ENCODE measurements around the gene TMEM238.
A peak's percentile ranks its signal among the peaks of the same experiment; 100 is the strongest.
"Not testable (repeated sequence)": the region's sequence is repeated elsewhere in the genome, so short reads cannot be mapped to it uniquely, and the experiment has no call there.

TMEM238 gene, protein sequence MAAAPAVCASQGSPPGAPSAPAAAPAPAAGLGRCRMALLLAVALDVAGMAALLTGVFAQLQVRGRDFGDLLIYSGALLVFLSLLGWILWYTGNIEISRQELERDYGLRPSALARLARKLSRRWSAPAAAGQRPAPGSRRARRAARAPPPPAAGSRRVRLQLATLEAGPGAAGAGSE

GRCh38 chr19:55384131-55384919, at the start of gene TMEM238:
Gene TMEM238 (minus strand): TSS chr19:55384292. CDS start chr19:55384259, 33 bp downstream.
- peak; percentile 29 for DNase-seq (ENCODE audit: low spot score)

- DNase-seq (ENCODE audit: low spot score): no peak
These were observed 49.2 kb upstream of the TMEM238 start for GRCh38 chr19:55433292-55433691.

GRCh38 chr19:55432241-55432959, 48.3 kb upstream of the TMEM238 start:
- no peak for DNase-seq (ENCODE audit: low spot score)

DNA sequence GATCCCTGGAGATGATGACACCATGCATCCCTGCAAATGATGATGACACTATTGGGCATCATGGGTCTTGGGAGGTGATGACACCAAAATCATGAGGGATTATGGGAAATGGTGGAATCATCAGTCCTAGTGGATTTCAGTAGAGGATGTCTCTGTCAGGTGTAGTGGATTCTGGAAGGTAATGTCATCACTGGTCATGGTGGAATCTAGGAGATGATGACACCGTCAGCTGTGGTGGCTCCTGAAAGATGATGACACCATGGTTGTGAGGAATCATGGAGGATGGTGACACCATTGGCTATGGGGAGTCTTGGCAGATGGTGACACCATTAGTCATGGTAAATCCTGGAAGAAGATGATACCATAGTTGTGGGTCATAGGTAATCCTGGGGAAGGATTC, 47.1 kb upstream of the TMEM238 start:
- DNase-seq (ENCODE audit: low spot score): no peak

DNA sequence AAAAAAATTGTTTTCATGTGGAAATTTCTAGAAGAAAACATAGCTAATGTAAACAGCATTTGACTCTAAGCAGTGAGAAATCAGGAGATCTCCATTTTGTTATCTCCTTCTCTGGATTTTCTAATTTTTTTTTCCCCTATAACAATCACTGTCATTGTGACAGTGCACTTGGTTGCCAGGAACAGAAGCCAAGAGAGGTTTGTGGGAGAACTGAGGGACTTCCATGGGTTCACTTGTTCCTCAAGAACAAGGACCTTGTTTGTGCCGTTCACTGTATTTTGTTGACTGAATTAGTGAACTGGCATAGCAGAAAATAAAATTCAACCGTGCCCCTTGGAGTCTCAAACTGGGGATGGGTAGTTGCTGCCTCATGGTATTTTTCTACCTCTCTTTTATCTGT, 42.0 kb upstream of the TMEM238 start:
- DNase-seq (ENCODE audit: low spot score): peak; percentile 96

DNA sequence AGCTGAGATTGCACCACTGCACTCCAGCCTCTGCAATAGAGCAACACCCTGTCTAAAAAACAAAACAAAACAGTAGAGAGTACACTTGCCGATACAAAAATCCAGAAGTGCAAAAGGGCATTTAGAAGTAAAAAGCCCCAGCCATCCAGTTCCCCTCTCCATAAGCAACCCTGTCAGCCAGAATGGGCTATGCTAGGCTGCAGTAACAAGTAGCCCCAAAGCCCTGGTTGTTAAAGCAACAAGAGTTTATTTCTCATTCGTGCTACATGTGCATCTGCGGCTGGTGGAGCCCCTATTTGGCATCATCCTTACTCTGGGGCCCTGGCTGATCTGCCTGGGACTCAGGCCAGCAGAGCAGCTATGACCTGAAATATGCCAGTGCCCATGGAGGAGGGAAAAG, 40.4 kb upstream of the TMEM238 start:
- DNase-seq (ENCODE audit: low spot score): no peak

DNA sequence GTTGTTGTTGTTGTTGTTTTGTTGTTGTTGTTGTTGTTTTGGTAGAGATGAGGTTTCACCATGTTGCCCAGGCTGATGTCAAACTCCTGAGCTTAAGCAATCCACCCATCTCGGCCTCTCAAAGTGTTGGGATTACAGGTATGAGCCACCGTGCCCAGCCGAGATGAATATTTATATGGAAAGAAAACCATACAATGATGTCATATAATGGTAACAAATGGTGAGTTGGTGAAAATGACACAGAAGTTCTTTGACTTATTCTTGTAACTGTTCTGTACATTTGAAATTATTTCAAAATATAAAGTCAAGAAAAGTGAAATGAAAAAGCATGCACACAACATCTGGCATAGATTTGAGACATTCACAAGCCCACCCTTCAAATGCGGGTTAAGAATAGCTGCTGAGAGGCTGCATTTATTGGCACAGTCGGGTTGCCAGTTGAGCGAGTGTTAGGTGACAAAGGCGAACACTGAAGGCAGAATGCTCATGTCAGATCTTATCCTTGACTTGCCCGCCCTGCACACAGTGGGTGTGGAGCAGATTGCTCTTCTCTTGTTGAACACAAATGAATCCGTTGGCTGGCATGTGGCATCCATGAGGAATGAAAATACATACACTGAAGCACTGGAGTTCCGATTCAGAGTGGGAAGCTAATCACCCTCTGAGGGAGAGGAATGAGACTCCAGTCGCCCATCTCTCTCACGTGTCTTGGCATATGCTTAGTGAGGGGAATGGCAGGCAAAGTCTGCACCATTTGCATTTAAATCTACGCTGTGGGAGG, 39.3 kb upstream of the TMEM238 start:
- no peak for DNase-seq (ENCODE audit: low spot score)

DNA sequence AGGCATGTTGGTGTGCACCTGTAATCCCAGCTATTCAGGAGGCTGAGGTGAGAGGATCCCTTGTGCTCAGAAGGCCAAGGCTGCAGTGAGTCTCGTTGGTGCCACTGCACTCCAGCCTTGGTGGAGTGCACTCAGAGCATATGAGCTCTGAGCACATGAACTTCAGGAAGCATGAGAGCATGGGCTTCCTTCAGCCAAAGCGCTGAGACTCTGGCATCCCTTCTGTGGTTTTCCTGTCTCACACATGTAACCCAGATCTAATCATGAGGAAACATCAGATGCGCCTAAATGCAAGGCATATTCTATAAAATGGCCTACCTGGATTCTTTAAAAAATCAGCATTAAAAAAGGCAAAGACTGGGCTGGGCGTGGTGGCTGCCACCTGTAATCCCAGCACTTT, 37.2 kb upstream of the TMEM238 start:
- DNase-seq (ENCODE audit: low spot score): not testable (repeated sequence)

DNA sequence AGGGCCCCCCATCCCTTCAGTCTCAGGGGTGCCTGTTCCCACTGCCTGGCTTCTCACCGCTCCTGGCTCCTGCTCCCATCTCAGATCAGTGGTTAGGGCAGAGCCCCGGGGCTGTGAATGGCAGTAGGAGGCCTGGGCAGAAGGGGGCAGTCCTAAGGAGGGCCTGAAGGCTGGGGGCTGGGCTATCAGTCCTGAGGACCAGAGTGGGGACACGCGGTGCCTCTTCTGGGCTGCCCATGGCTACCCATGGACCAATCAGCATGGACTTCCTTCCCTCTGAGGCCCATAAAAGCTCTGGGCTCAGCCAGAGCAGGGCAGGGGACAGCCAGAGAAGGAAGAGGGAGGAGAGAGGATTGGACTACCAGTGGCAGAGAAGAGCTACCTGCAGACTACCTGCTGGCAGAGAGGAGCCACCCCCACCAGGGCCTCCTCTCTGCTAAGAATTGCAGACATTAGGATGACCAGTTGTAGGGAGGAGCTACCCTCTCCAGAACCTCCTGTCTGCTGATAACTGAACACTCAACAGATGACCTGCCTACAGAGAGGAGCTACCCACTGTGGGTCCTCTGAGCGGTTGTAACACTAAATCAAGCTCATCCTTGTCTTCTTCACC, 35.6 kb upstream of the TMEM238 start:
- no peak for DNase-seq (ENCODE audit: low spot score)

- no peak for DNase-seq (ENCODE audit: low spot score)
These were observed 35.0 kb upstream of the TMEM238 start for GRCh38 chr19:55419103-55419502.

DNA sequence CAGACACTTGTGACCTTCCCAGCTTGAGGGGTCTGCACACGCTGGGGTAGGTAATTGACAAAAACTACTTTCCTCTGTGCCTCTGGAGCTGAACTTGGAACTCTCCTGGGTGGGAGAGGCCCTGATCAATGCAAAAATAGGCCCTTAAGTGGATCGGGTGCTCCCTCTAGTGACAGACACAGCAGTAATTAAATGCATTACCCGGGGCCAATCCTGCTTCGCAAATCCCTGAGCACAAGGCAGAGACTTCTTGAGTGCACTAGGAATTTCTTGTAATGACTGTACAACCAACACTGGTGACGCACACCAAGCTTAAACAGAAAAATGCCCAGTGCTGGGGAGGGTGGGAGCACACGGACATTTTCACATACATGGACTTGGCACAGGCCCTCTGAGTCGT, 34.1 kb upstream of the TMEM238 start:
- peak; percentile 85 for DNase-seq (ENCODE audit: low spot score)

DNA sequence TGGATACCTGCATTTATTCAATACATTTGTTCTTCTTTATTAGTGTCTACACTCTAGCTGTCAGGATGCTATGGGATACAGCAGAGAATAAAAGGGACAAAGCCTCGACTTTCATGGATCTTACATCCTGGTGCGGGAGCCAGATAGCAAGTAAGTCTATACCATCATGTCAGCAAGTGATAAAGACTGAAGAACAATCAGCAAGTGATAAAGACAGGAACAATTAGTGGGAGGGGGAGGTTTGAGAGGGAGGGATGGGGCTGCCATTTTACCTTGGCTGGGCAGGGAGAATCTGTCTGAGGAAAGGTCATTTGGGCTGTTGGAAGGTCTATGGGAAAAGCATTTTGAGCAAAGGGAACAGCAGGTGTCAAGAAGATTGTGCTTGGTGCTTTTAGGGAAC, 26.1 kb upstream of the TMEM238 start:
- no peak for DNase-seq (ENCODE audit: low spot score)

DNA sequence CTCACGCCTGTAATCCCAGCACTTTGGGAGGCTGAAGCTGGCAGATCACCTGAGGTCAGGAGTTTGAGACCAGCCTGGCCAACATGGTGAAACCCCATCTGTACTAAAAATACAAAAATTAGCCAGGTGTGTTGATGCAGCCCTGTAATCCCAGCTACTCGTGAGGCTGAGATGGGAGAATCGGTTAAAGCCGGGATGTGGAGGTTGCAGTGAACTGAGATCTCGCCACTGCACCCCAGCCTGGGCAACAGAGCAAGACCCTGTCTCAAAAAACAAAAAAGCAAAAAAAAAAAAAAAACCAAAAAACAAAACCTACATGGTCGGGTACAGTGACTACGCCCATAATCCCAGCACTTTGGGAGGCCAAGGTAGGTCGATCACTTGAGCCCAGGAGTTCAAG, 25.1 kb upstream of the TMEM238 start:
- DNase-seq (ENCODE audit: low spot score): not testable (repeated sequence)

DNA sequence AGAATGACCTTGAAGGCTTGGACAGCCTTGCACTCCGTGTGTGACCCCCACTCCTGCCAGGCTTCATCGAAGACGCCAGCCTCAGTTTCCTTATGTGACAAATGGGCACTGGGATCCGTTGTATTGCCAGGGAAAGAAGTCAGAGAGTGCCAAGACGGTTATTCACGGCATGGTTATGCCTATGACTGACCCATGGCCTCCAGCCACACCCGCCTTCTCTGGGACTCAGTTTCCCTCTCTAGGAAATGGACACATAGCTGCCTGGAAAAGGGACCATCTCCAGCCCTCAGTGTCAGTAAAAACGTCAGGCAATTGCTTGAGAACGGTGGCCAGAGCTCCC, 24.4 kb upstream of the TMEM238 start:
- DNase-seq (ENCODE audit: low spot score): no peak

DNA sequence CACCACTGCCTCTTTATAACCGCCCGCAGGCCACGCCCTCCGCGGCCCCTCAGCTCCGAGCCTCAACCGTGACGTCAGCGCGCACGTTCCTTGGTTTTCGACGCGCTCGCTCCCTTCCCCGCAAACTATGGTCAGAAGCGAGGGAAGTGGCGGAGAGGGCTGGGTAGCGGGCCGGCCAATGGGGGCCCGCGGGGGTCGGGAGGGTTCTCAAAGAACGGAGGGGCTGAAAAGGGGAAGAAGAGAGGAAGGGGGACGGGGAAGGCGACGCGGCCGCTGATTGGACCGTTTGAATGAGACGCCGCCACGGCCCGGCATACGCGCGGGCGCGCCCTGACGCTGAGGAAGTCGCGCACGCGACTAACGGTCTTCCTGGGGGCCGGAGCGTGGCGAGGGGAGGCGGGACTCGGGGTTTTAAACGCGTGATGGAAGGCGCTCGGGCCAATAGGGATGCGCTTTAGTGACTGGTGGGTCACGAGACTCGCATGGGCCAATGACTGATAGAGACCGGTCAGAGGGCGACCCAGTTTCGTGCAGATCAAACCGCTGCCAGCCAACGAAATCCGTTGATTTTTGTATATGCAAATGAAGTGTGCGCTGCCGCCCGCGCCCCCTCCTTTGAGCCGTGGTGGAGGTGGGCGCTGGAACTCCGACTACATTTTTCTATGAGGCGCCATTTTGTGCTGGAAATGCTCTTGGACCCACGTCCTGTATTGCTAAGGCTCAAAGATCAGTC, 23.9 kb upstream of the TMEM238 start:
- peak; percentile 99 for DNase-seq (ENCODE audit: low spot score)

DNA sequence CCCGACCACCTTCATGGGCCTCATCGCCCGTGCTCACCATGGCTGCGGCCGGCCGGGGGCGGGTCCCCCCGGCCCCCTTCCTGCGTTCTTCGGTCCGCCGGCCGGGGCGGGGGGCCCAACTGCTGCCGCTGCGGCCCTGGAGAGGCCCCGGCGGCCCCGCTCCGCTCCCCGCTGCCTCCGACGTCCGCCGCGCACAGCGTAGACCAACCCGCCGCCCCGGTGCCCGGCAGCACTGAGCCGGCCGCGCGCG, 23.4 kb upstream of the TMEM238 start, which contains the start of gene UBE2S:
TSS of gene UBE2S (minus strand) at position 239 of the 250 bp plus-strand sequence. CDS start at position 40, 199 bp downstream.
- DNase-seq (ENCODE audit: low spot score): not testable (repeated sequence)

DNA sequence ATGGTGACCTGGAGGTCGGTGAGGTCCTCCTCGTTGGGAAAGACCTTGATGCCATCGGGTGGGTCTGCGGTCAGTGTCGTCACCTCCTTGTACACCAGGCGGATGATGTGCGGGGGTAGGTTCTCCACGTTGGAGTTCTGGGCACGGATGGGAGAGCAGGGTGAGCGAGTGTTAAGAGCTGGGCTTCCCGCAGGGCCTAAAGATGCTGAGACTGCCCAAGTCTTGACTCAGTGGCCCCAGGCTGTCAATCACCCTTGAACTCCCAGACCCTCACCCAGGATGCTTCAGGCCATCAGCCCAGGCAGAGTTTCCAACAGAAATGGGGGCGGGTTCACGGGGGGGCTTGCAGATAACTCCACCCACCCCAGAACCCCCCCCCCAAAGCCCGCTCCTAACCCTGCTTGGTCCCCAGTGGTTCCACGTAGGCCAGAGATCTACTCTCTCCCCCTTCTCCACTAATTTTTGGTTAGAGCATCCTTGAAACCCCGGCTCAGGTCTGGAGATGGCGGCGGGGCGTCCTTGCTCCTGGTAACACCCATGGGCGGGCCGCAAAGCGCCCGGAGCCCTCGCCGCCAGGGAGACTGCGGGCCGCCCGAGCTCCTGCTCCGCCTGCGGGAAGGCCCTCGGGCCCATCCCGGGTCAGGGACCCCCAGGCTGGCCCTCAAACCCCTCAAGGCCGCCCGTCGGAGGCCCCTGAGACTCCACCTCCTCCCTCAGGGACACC, 22.9 kb upstream of the TMEM238 start:
- no peak for DNase-seq (ENCODE audit: low spot score)

DNA sequence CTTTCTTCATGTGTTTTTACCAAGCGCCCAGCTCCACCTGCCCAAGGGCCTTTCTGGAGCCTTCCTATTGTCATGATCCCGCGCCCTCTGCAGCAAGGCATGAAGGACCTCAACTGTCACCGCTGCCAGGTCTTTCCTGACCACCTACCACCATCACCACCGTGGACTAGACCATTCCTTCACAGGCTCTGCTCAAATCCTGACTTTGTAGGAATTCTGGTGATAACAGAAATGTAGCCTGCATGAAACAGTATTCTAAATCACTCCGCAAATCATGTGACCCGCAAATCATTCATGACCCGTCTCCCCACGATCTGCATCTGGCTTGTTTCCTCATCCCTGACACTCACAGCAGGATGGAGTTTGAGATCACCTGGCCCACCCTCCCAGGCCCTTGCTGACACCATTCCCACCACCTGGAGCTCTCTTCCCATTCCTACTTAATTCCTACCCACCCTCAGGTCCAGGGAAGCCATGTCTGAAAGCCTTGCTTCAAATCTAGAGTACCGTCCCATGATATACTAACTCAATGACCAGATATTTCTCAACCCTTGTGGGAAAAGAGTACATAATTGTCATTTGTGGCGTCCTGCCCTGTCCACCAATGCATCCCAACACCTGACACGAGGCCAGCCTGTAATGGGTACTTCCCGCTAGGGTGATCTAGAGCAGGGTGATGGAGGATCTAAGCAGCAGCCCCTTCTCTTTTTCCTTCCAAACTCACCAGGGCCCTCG, 22.2 kb upstream of the TMEM238 start:
- no peak for DNase-seq (ENCODE audit: low spot score)

GRCh38 chr19:55405638-55406037, 21.5 kb upstream of the TMEM238 start:
- DNase-seq (ENCODE audit: low spot score): no peak

DNA sequence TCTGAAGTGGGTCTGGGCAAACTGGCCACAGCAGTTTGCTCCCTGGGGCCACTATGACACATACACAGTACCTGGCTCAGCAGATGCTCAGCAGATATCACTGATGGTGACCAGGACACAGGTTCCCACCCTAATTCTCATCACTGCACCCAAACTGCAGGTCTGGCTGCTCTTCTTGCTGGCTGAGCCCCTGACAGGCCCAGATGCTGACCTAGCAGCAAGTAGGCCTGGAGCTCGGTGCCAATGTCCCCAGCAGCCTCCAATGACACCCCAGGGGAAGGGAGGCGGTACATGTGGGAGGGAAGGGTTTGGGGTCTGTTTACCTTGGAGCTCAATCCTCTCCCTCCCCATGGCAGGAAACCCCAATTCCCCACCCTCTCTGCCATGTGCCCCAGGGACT, 18.4 kb upstream of the TMEM238 start:
- DNase-seq (ENCODE audit: low spot score): no peak
